ENCODE results near the gene SLC38A7.
"Not testable (repeated sequence)": the region's sequence is repeated elsewhere in the genome, so short reads cannot be mapped to it uniquely, and the experiment has no call there.

Gene SLC38A7

GRCh38 chr16:58661199-58661830 is 23.3 kb downstream of the SLC38A7 start:
- Histone ChIP-seq H3K36me3 (ENCODE audit: insufficient read depth, low read length) (no peaks in the 10 kb centered on the region), H3K4me3 (no peak overlapping the region), H3K27ac (no peak overlapping the region), H3K9me3 (ENCODE audit: low read depth, low read length) (no peaks in the 10 kb centered on the region), H3K9ac (ENCODE audit: insufficient read length) (no peak overlapping the region)
- no peak for DNase-seq (ENCODE audit: low read depth, low spot score)
- TF ChIP-seq POLR2AphosphoS5 (IDR thresholded peaks at IDR 0.05; ENCODE audit: borderline replicate concordance, low read depth, low read length) = no peak
- TF ChIP-seq FOXP2 (optimal IDR thresholded peaks at IDR 0.05; ENCODE audit: control extremely low read depth, extremely low read length, insufficient read depth) = no peak
- TF ChIP-seq EZH2 (IDR thresholded peaks at IDR 0.05) = no peak

- not testable (repeated sequence) for H3K36me3 ChIP-seq (ENCODE audit: insufficient read depth, low read length); H3K4me3 ChIP-seq; H3K9ac ChIP-seq (ENCODE audit: insufficient read length); H3K27ac ChIP-seq; DNase-seq (ENCODE audit: low read depth, low spot score); H3K9me3 ChIP-seq (ENCODE audit: low read depth, low read length)
Measured at GRCh38 chr16:58659911-58660310, 24.7 kb downstream of the SLC38A7 start.

- TF ChIP-seq FOXP2 (optimal IDR thresholded peaks at IDR 0.05; ENCODE audit: control extremely low read depth, extremely low read length, insufficient read depth) (no peak), EZH2 (IDR thresholded peaks at IDR 0.05) (no peak), POLR2AphosphoS5 (IDR thresholded peaks at IDR 0.05; ENCODE audit: borderline replicate concordance, low read depth, low read length) (no peak)
- H3K9ac ChIP-seq (ENCODE audit: insufficient read length) = no peak overlapping the region
- H3K27ac ChIP-seq = no peak overlapping the region
- H3K4me3 ChIP-seq = no peak overlapping the region
- no peaks in the 10 kb centered on the region for H3K36me3 ChIP-seq (ENCODE audit: insufficient read depth, low read length)
- no peak for DNase-seq (ENCODE audit: low read depth, low spot score)
- H3K9me3 ChIP-seq (ENCODE audit: low read depth, low read length) = no peaks in the 10 kb centered on the region
Measured at GRCh38 chr16:58658796-58659211, 25.8 kb downstream of the SLC38A7 start.

- no peak overlapping the region for H3K4me3 ChIP-seq
- no peak overlapping the region for H3K9ac ChIP-seq (ENCODE audit: insufficient read length)
- TF ChIP-seq EZH2 (IDR thresholded peaks at IDR 0.05) (no peak), FOXP2 (optimal IDR thresholded peaks at IDR 0.05; ENCODE audit: control extremely low read depth, extremely low read length, insufficient read depth) (no peak), POLR2AphosphoS5 (IDR thresholded peaks at IDR 0.05; ENCODE audit: borderline replicate concordance, low read depth, low read length) (no peak)
- no peaks in the 10 kb centered on the region for H3K9me3 ChIP-seq (ENCODE audit: low read depth, low read length)
- H3K27ac ChIP-seq = no peak overlapping the region
- H3K36me3 ChIP-seq (ENCODE audit: insufficient read depth, low read length) = no peaks in the 10 kb centered on the region
- DNase-seq (ENCODE audit: low read depth, low spot score) = no peak
Measured at GRCh38 chr16:58656899-58657298, 27.7 kb downstream of the SLC38A7 start.

- Histone ChIP-seq H3K4me3 (no peak overlapping the region), H3K27ac (no peak overlapping the region), H3K36me3 (ENCODE audit: insufficient read depth, low read length) (no peaks in the 10 kb centered on the region), H3K9me3 (ENCODE audit: low read depth, low read length) (no peaks in the 10 kb centered on the region), H3K9ac (ENCODE audit: insufficient read length) (no peak overlapping the region)
- no peak for DNase-seq (ENCODE audit: low read depth, low spot score)
- TF ChIP-seq FOXP2 (optimal IDR thresholded peaks at IDR 0.05; ENCODE audit: control extremely low read depth, extremely low read length, insufficient read depth) = no peak
- TF ChIP-seq EZH2 (IDR thresholded peaks at IDR 0.05) = no peak
- no peak for TF ChIP-seq POLR2AphosphoS5 (IDR thresholded peaks at IDR 0.05; ENCODE audit: borderline replicate concordance, low read depth, low read length)
Measured at GRCh38 chr16:58655215-58655596, 29.4 kb downstream of the SLC38A7 start.

- H3K36me3 ChIP-seq (ENCODE audit: insufficient read depth, low read length) = no peaks in the 10 kb centered on the region
- TF ChIP-seq EZH2 (IDR thresholded peaks at IDR 0.05) = no peak
- TF ChIP-seq POLR2AphosphoS5 (IDR thresholded peaks at IDR 0.05; ENCODE audit: borderline replicate concordance, low read depth, low read length) = no peak
- TF ChIP-seq FOXP2 (optimal IDR thresholded peaks at IDR 0.05; ENCODE audit: control extremely low read depth, extremely low read length, insufficient read depth) = no peak
- no peak overlapping the region for H3K9ac ChIP-seq (ENCODE audit: insufficient read length)
- H3K27ac ChIP-seq = no peak overlapping the region
- DNase-seq (ENCODE audit: low read depth, low spot score) = no peak
- H3K4me3 ChIP-seq = no peak overlapping the region
- H3K9me3 ChIP-seq (ENCODE audit: low read depth, low read length) = no peaks in the 10 kb centered on the region
Measured at GRCh38 chr16:58654560-58655214, 29.9 kb downstream of the SLC38A7 start.

GRCh38 chr16:58652741-58653140 is 31.8 kb downstream of the SLC38A7 start:
- H3K27ac ChIP-seq = no peak overlapping the region
- H3K9me3 ChIP-seq (ENCODE audit: low read depth, low read length) = no peaks in the 10 kb centered on the region
- DNase-seq (ENCODE audit: low read depth, low spot score) = no peak
- no peak for TF ChIP-seq EZH2 (IDR thresholded peaks at IDR 0.05)
- TF ChIP-seq FOXP2 (optimal IDR thresholded peaks at IDR 0.05; ENCODE audit: control extremely low read depth, extremely low read length, insufficient read depth) = no peak
- no peak for TF ChIP-seq POLR2AphosphoS5 (IDR thresholded peaks at IDR 0.05; ENCODE audit: borderline replicate concordance, low read depth, low read length)
- no peak overlapping the region for H3K4me3 ChIP-seq
- no peaks in the 10 kb centered on the region for H3K36me3 ChIP-seq (ENCODE audit: insufficient read depth, low read length)
- no peak overlapping the region for H3K9ac ChIP-seq (ENCODE audit: insufficient read length)

GRCh38 chr16:58651965-58652348 is 32.6 kb downstream of the SLC38A7 start:
- DNase-seq (ENCODE audit: low read depth, low spot score) = no peak

GRCh38 chr16:58649707-58650106 is 34.9 kb downstream of the SLC38A7 start:
- no peaks in the 10 kb centered on the region for H3K9me3 ChIP-seq (ENCODE audit: low read depth, low read length)
- no peak overlapping the region for H3K27ac ChIP-seq
- no peak overlapping the region for H3K4me3 ChIP-seq
- H3K36me3 ChIP-seq (ENCODE audit: insufficient read depth, low read length) = no peaks in the 10 kb centered on the region
- no peak for DNase-seq (ENCODE audit: low read depth, low spot score)
- TF ChIP-seq EZH2 (IDR thresholded peaks at IDR 0.05) = no peak
- TF ChIP-seq FOXP2 (optimal IDR thresholded peaks at IDR 0.05; ENCODE audit: control extremely low read depth, extremely low read length, insufficient read depth) = no peak
- TF ChIP-seq POLR2AphosphoS5 (IDR thresholded peaks at IDR 0.05; ENCODE audit: borderline replicate concordance, low read depth, low read length) = no peak
- no peak overlapping the region for H3K9ac ChIP-seq (ENCODE audit: insufficient read length)

More at GRCh38 chr16:58651965-58652348, 32.6 kb downstream of the SLC38A7 start:
- Histone ChIP-seq H3K4me3 (no peak overlapping the region), H3K27ac (no peak overlapping the region), H3K9ac (ENCODE audit: insufficient read length) (no peak overlapping the region), H3K9me3 (ENCODE audit: low read depth, low read length) (no peaks in the 10 kb centered on the region), H3K36me3 (ENCODE audit: insufficient read depth, low read length) (no peaks in the 10 kb centered on the region)
- TF ChIP-seq FOXP2 (optimal IDR thresholded peaks at IDR 0.05; ENCODE audit: control extremely low read depth, extremely low read length, insufficient read depth) (no peak), POLR2AphosphoS5 (IDR thresholded peaks at IDR 0.05; ENCODE audit: borderline replicate concordance, low read depth, low read length) (no peak), EZH2 (IDR thresholded peaks at IDR 0.05) (no peak)
